Panc1 (cell line): ENCODE data around the gene MED25.

ENCODE experiments used
- CTCF ChIP-seq: fragments of 450-650 bp; IDR thresholded peaks from 2 replicates; pipeline ENCODE4 v1.5.1; 2017; ENCODE audit warnings: mild to moderate bottlenecking
- POLR2AphosphoS5 ChIP-seq: IDR thresholded peaks from 2 replicates; pipeline ENCODE4 v1.6.1; 2012; ENCODE audit warnings: mild to moderate bottlenecking, low read depth, low read length, moderate library complexity
- REST ChIP-seq, 2 experiments: IDR thresholded peaks; 2 replicates each; pipeline ENCODE4 v1.6.1; 2011 to 2012; ENCODE audit warnings: low read depth in 2 of 2, control low read depth in 1 of 2, low read length in 1 of 2, mild to moderate bottlenecking in 1 of 2, moderate library complexity in 1 of 2; ENCODE audit not compliant: insufficient read depth in 1 of 2
- SIN3A ChIP-seq: IDR thresholded peaks from 2 replicates; pipeline ENCODE4 v1.6.1; 2012; ENCODE audit warnings: low read depth, mild to moderate bottlenecking, low read length, moderate library complexity, borderline replicate concordance; ENCODE audit not compliant: insufficient read depth

- TF ChIP-seq CTCF (no peak), POLR2AphosphoS5 (no peak), REST (IDR thresholded peaks at IDR 0.05; ENCODE audit: insufficient read depth in 1 of 2, low read depth in 2 of 2, low read length in 1 of 2) (no peak), SIN3A (no peak)
Measured at GRCh38 chr19:49833599-49833998, 15.5 kb downstream of the MED25 start.
